WTC11 (cell line): ENCODE measurements around the gene ABL1. TPM values are rescaled to one million over a fixed set of nuclear protein-coding genes. Genes with fewer than 3 reads are reported as not detected.
A peak's percentile ranks its signal among the peaks of the same experiment; 100 is the strongest.

ENCODE experiments used
- ATAC-seq: fragments of 200-7000 bp; cut with Tn5 transposase; 2 replicates; pipeline ENCODE4 v1.10.0; 2021; ENCODE audit warnings: mild to moderate bottlenecking, moderate library complexity
- CTCF ChIA-PET: fragments of 300-600 bp; sonication (Branson Sonifier 250); formaldehyde crosslinking; loops from one replicate; lab custom pipeline; 2021; ENCODE audit warnings: antibody characterized with exemption; lab: Charles Lee
- POLR2A ChIA-PET: fragments of 350-600 bp; sonication (Branson Sonifier 250); formaldehyde crosslinking; loops from one replicate; lab custom pipeline; 2021; ENCODE audit warnings: antibody characterized with exemption; lab: Charles Lee
- DNase-seq: peaks from one replicate; pipeline ENCODE4 v3.0.0; 2021; ENCODE audit warnings: low spot score
- H3K27ac Mint-ChIP-seq: 2 replicates; pipeline ENCODE4 v1.8.0; 2021; ENCODE audit warnings: mixed read lengths
- H3K27me3 Mint-ChIP-seq: 2 replicates; pipeline ENCODE4 v1.8.0; 2021; ENCODE audit warnings: low read depth, mild to moderate bottlenecking, moderate library complexity, mixed read lengths
- H3K36me3 Mint-ChIP-seq: 2 replicates; pipeline ENCODE4 v1.8.0; 2021; ENCODE audit warnings: mixed read lengths
- H3K4me1 Mint-ChIP-seq: 2 replicates; pipeline ENCODE4 v1.8.0; 2022; ENCODE audit warnings: mixed read lengths
- H3K4me3 Mint-ChIP-seq: 2 replicates; pipeline ENCODE4 v1.8.0; 2021; ENCODE audit warnings: mild to moderate bottlenecking, moderate library complexity, mixed read lengths
- H3K9me3 Mint-ChIP-seq: 2 replicates; pipeline ENCODE4 v1.8.0; 2021; ENCODE audit warnings: mixed read lengths
- ARID4B ChIP-seq: sonication (generic); formaldehyde crosslinking; IDR thresholded peaks from 2 replicates; pipeline ENCODE4 v1.8.0; 2023; ENCODE audit warnings: missing genetic modification reagents, mild to moderate bottlenecking, borderline replicate concordance
- ATF2 ChIP-seq: sonication (generic); formaldehyde crosslinking; IDR thresholded peaks from 2 replicates; pipeline ENCODE4 v1.8.1; 2022; ENCODE audit warnings: low read depth, missing genetic modification reagents, borderline replicate concordance
- EMX1 ChIP-seq: fragments of 250-450 bp; sonication (Bioruptor Pico); IDR thresholded peaks from 2 replicates; pipeline ENCODE4 v1.8.0; 2021; ENCODE audit warnings: mild to moderate bottlenecking
- HMGA2 ChIP-seq: fragments of 250-450 bp; sonication (Bioruptor Pico); IDR thresholded peaks from 2 replicates; pipeline ENCODE4 v1.4.0; 2021; ENCODE audit warnings: mild to moderate bottlenecking, moderate library complexity
- IRF1 ChIP-seq: sonication (generic); formaldehyde crosslinking; IDR thresholded peaks from 2 replicates; pipeline ENCODE4 v1.8.0; 2023; ENCODE audit warnings: missing genetic modification reagents
- KAT7 ChIP-seq: sonication (generic); formaldehyde crosslinking; IDR thresholded peaks from 2 replicates; pipeline ENCODE4 v1.8.1; 2023; ENCODE audit warnings: missing genetic modification reagents, mild to moderate bottlenecking, borderline replicate concordance
- MLX ChIP-seq: sonication (generic); formaldehyde crosslinking; IDR thresholded peaks from 2 replicates; pipeline ENCODE4 v1.8.1; 2023; ENCODE audit warnings: mild to moderate bottlenecking, missing genetic modification reagents, moderate library complexity
- MXD4 ChIP-seq: fragments of 250-450 bp; sonication (Bioruptor Pico); IDR thresholded peaks from 2 replicates; pipeline ENCODE4 v1.8.0; 2021; ENCODE audit warnings: mild to moderate bottlenecking, moderate library complexity, borderline replicate concordance
- MYBL2 ChIP-seq: sonication (generic); formaldehyde crosslinking; IDR thresholded peaks from 2 replicates; pipeline ENCODE4 v1.8.1; 2023; ENCODE audit warnings: mild to moderate bottlenecking, moderate library complexity, missing genetic modification reagents
- NFE2L1 ChIP-seq: sonication (generic); formaldehyde crosslinking; IDR thresholded peaks from 2 replicates; pipeline ENCODE4 v1.8.1; 2023; ENCODE audit warnings: missing genetic modification reagents
- SMAD3 ChIP-seq: sonication (generic); formaldehyde crosslinking; IDR thresholded peaks from 2 replicates; pipeline ENCODE4 v1.8.0; 2022; ENCODE audit warnings: missing genetic modification reagents, mild to moderate bottlenecking, borderline replicate concordance
- SMAD4 ChIP-seq: sonication (generic); formaldehyde crosslinking; IDR thresholded peaks from 2 replicates; pipeline ENCODE4 v1.8.0; 2022; ENCODE audit warnings: mild to moderate bottlenecking, missing genetic modification reagents
- TEAD1 ChIP-seq: sonication (generic); formaldehyde crosslinking; IDR thresholded peaks from 2 replicates; pipeline ENCODE4 v1.8.0; 2022; ENCODE audit warnings: mild to moderate bottlenecking, missing genetic modification reagents
- ZNF121 ChIP-seq: sonication (generic); formaldehyde crosslinking; IDR thresholded peaks from 2 replicates; pipeline ENCODE4 v1.8.0; 2023; ENCODE audit warnings: missing genetic modification reagents
- ZNF317 ChIP-seq: sonication (generic); formaldehyde crosslinking; IDR thresholded peaks from 2 replicates; pipeline ENCODE4 v1.8.1; 2023; ENCODE audit warnings: low read depth, mild to moderate bottlenecking, moderate library complexity, missing genetic modification reagents, borderline replicate concordance
- ZNF416 ChIP-seq: fragments of 250-450 bp; sonication (Bioruptor Pico); IDR thresholded peaks from 2 replicates; pipeline ENCODE4 v1.9.0; 2021; ENCODE audit warnings: mild to moderate bottlenecking, inconsistent platforms
- ZNF532 ChIP-seq: fragments of 250-450 bp; sonication (Bioruptor Pico); IDR thresholded peaks from 2 replicates; pipeline ENCODE4 v1.9.0; 2021; ENCODE audit warnings: mild to moderate bottlenecking, borderline replicate concordance
- total RNA-seq: library from RNA; stranded (reverse); gene quantifications from 3 replicates; pipeline ENCODE4 v1.2.3, GENCODE V29; 2021
- TF ChIP-seq, protein P1 (sequence below): sonication (generic); formaldehyde crosslinking; IDR thresholded peaks from 2 replicates; pipeline ENCODE4 v1.8.1; 2023; ENCODE audit warnings: mild to moderate bottlenecking, missing genetic modification reagents
- TF ChIP-seq, protein P2 (sequence below): sonication (generic); formaldehyde crosslinking; conservative IDR thresholded peaks from 2 replicates; pipeline ENCODE4 v1.8.1; 2023; ENCODE audit warnings: mild to moderate bottlenecking, low read depth, missing genetic modification reagents, moderate library complexity
- TF ChIP-seq, protein P3 (sequence below): fragments of 250-450 bp; sonication (Bioruptor Pico); IDR thresholded peaks from 2 replicates; pipeline ENCODE4 v1.9.0; 2021; ENCODE audit warnings: moderate library complexity, mild to moderate bottlenecking, inconsistent platforms, borderline replicate concordance

Gene ABL1
- total RNA-seq, 1 experiment from 2014 or later = 104 TPM

- TF ChIP-seq, protein P1, sequence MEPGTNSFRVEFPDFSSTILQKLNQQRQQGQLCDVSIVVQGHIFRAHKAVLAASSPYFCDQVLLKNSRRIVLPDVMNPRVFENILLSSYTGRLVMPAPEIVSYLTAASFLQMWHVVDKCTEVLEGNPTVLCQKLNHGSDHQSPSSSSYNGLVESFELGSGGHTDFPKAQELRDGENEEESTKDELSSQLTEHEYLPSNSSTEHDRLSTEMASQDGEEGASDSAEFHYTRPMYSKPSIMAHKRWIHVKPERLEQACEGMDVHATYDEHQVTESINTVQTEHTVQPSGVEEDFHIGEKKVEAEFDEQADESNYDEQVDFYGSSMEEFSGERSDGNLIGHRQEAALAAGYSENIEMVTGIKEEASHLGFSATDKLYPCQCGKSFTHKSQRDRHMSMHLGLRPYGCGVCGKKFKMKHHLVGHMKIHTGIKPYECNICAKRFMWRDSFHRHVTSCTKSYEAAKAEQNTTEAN = no peak
- TF ChIP-seq MLX (CRISPR knock-in tag) = no peak
- TF ChIP-seq MXD4 (CRISPR knock-in tag) = no peak
- TF ChIP-seq, protein P2, sequence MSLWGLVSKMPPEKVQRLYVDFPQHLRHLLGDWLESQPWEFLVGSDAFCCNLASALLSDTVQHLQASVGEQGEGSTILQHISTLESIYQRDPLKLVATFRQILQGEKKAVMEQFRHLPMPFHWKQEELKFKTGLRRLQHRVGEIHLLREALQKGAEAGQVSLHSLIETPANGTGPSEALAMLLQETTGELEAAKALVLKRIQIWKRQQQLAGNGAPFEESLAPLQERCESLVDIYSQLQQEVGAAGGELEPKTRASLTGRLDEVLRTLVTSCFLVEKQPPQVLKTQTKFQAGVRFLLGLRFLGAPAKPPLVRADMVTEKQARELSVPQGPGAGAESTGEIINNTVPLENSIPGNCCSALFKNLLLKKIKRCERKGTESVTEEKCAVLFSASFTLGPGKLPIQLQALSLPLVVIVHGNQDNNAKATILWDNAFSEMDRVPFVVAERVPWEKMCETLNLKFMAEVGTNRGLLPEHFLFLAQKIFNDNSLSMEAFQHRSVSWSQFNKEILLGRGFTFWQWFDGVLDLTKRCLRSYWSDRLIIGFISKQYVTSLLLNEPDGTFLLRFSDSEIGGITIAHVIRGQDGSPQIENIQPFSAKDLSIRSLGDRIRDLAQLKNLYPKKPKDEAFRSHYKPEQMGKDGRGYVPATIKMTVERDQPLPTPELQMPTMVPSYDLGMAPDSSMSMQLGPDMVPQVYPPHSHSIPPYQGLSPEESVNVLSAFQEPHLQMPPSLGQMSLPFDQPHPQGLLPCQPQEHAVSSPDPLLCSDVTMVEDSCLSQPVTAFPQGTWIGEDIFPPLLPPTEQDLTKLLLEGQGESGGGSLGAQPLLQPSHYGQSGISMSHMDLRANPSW (CRISPR knock-in tag) = no peak
- no peak for TF ChIP-seq TEAD1 (CRISPR knock-in tag)
- no peak for TF ChIP-seq NFE2L1 (CRISPR knock-in tag)
- TF ChIP-seq KAT7 = no peak
- no peak for TF ChIP-seq ATF2 (CRISPR knock-in tag)
- TF ChIP-seq SMAD4 (CRISPR knock-in tag) = no peak
- TF ChIP-seq EMX1 (CRISPR knock-in tag) = no peak
- no peak for TF ChIP-seq ARID4B (CRISPR knock-in tag)
- TF ChIP-seq, protein P3, sequence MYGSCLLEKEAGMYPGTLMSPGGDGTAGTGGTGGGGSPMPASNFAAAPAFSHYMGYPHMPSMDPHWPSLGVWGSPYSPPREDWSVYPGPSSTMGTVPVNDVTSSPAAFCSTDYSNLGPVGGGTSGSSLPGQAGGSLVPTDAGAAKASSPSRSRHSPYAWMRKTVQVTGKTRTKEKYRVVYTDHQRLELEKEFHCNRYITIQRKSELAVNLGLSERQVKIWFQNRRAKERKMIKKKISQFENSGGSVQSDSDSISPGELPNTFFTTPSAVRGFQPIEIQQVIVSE (CRISPR knock-in tag) = no peak
- TF ChIP-seq, all 79 proteins: peak for 0
Observed at GRCh38 chr9:130882696-130883225, 47.7 kb downstream of the ABL1 start (continued).

DNA sequence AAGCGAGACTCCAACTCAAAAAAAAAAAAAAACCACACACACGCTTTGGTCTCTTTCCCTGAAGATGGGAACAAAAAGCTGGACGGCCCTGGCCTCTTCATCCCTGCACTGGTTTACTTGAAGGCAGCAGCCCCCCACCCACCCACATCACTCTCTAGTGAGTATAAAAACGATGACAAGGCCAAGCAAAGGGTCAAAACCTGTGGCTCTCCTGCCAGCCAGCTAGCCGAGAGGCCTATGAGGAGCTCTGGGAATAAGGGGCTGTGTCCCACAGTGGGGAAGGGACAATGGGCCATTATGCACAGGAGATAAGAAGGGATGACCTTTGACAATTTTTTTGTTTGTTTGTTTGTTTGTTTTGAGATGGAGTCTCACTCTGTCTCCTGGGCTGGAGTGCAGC lies 48.4 kb downstream of the ABL1 start:
- H3K27ac Mint-ChIP-seq = peak overlapping the region; percentile 73; the same call in 1 of the 2 replicates
- H3K9me3 Mint-ChIP-seq = no peaks in the 10 kb centered on the region
- ATAC-seq = no peak
- no peaks in the 10 kb centered on the region for H3K27me3 Mint-ChIP-seq
- no peak for DNase-seq
- POLR2A ChIA-PET = no interaction called here
- peaks cover 10% of the 10 kb centered on the region for H3K4me1 Mint-ChIP-seq
- CTCF ChIA-PET = interaction anchor here (1.1 to 4.3 kb wide), 3 partner anchors 17 to 115 kb away, joined by 3 to 24 read pairs (median 12); no protein-coding TSS in a partner anchor
- peaks cover 65% of the 10 kb centered on the region for H3K36me3 Mint-ChIP-seq
- no peak overlapping the region for H3K4me3 Mint-ChIP-seq
- TF ChIP-seq ZNF121 (CRISPR knock-in tag) = no peak
- TF ChIP-seq ZNF317 = no peak
- no peak for TF ChIP-seq ZNF416 (CRISPR knock-in tag)
- no peak for TF ChIP-seq SMAD3 (CRISPR knock-in tag)
- TF ChIP-seq MYBL2 (CRISPR knock-in tag) = no peak
- no peak for TF ChIP-seq IRF1 (CRISPR knock-in tag)
- no peak for TF ChIP-seq ZNF532 (CRISPR knock-in tag)
- TF ChIP-seq HMGA2 = no peak
